Measurements from ENCODE around the gene KCNIP3.

KCNIP3 gene

DNA sequence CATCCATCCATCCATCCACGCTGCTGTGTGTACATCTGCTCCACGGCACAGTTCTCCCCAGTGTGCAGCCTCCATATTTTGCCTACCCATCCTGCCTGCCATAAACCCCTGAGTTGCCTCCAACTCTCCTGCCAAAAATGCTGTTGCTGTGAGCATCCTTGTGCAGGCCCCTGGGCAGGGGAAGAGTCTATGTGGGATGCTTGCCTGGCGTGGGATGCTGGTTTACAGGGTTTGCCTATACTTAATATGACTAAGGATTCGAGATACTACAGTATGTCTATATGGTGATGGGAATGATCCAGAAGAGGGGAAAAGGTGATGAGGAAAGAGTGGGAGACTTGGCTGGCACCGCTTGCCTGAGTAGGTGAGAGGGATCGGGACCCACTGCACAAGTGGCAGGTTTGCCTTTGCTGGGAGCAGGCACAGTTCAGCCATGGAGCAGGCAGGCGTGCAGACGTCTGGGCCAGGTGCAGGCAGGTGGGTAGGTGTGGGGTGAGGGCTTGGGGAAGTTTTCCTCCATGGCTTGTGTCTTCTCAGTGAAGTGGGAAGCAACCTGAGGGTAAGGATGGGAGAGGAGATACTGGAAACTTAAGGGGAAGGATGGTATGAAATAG, 75.2 kb downstream of the KCNIP3 start:
- TF ChIP-seq CTCF (IDR thresholded peaks at IDR 0.05) = no peak

DNA sequence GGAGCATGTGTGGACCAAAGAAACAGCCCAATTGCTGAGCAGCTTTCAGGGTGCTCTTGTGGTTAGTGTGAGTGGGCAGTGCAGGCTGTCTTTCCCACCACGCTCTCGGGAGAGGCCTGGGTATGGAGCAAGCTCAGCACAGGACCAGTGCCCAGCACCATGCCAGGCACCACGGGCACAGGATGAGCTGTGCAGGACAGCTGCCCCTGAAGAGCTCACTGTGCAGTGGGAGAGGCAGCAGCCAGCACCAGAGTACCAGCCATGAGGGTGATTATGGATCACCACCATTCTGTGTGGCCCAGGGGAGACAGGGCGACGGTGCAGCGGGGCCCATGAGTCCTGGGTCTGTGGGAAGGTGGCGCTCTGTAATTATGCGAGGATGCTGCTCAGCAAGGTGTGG, 75.7 kb downstream of the KCNIP3 start:
- no peak for TF ChIP-seq CTCF (IDR thresholded peaks at IDR 0.05)

DNA sequence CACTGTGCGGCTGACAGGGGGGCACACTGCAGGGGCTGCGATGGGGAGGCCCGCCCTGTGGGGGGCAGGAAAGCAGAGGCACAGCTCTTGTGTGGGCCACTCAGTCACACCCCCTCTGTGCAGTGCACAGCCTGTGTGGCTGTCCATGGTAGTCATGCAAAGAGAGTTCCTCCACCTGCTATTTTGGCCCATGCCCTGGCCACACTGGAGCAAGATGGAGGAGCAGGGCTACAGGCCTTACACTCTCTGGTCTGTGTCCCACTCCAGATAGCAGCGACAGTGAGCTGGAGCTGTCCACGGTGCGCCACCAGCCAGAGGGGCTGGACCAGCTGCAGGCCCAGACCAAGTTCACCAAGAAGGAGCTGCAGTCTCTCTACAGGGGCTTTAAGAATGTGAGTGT, 76.9 kb downstream of the KCNIP3 start:
- TF ChIP-seq CTCF (IDR thresholded peaks at IDR 0.05) = no peak

GRCh38 chr2:95374451-95374920, 77.3 kb downstream of the KCNIP3 start:
- no peak for TF ChIP-seq CTCF (IDR thresholded peaks at IDR 0.05)

GRCh38 chr2:95374921-95375471, 77.8 kb downstream of the KCNIP3 start:
- no peak for TF ChIP-seq CTCF (IDR thresholded peaks at IDR 0.05)

- TF ChIP-seq CTCF (IDR thresholded peaks at IDR 0.05) = no peak
These were observed 78.5 kb downstream of the KCNIP3 start for GRCh38 chr2:95375532-95376150.

DNA sequence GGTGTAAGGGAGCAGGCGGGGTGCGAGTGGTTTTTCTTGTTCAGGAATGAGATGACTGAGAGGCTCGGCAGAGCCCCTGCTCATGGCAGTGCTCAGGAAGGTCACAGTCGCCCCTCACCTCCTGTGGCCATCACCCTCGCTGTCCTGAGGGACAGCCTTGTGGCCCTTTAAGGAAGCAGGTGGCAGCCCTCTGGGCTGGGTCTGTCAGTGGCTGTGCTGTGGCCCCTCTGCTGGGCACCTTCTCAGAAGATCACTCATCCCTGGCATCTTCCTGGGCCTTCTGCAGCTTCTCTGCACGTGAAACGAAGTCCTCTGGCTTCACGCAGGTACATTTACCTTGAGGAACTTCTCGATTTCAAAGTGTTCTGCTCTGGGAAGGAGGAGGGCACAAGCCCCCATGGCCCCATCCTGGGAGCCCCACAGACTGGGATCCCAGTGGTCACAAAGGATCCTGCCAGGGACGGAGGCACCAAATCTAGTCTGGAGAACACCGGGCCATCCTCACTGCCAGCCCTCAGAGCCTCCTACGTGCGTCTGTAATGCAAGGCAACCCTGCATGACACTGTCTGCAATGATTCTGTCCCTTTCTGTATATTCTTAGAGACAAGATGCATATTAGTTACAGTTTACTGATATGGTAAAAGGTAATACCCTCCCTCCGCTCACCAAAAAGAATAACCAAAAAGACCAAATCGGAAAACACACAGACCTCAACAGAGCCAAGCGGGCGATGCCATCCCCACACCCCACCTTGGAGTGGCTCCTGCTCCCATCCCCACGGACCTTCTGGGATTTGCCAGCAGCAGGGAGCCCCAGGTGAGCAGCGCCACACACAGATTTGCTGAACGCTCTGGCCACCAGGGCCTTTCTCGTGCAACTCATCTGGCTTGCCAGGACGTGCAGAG, 79.4 kb downstream of the KCNIP3 start:
- TF ChIP-seq CTCF (IDR thresholded peaks at IDR 0.05) = no peak
